Gastrocnemius medialis (tissue), 4 donors: ENCODE results near the gene RPL13A. TPM values are rescaled to one million over a fixed set of nuclear protein-coding genes. Genes with fewer than 3 reads are reported as not detected.

Experiments
- ATAC-seq, 2 donors: fragments of 150-250 bp; one replicate each; pipeline ENCODE4 v1.9.1; 2016
- DNase-seq, 2 donors: peaks; one replicate each; pipeline ENCODE4 v3.0.0-alpha.2; 2019
- H3K27ac ChIP-seq, 4 donors: fragments of 200-600 bp; sonication (generic); 1 replicate in 1 of 4; 2 replicates in 3 of 4; pipeline ENCODE4 v1.5.1; 2016 to 2018; ENCODE audit warnings: mild to moderate bottlenecking in 2 of 4, moderate library complexity in 1 of 4
- H3K27me3 ChIP-seq, 3 donors: fragments of 200-600 bp; sonication (generic) in 2 of 3; 1 replicate in 1 of 3; 2 replicates in 2 of 3; pipeline versions ENCODE4 v1.5.1 to v1.6.0; 2016 to 2019; ENCODE audit warnings: mild to moderate bottlenecking in 1 of 3, moderate library complexity in 1 of 3
- H3K36me3 ChIP-seq, 2 donors: fragments of 200-600 bp; sonication (generic) in 1 of 2; one replicate each; pipeline ENCODE4 v1.5.1; 2017 to 2018
- H3K4me1 ChIP-seq, 2 donors: fragments of 200-600 bp; sonication (generic) in 1 of 2; one replicate each; pipeline ENCODE4 v1.5.1; 2016 to 2017; ENCODE audit warnings: mild to moderate bottlenecking in 2 of 2
- H3K4me3 ChIP-seq, 4 donors: fragments of 200-600 bp; sonication (generic) in 3 of 4; 1 replicate in 1 of 4; 2 replicates in 3 of 4; pipeline ENCODE4 v1.5.1; 2016 to 2019; ENCODE audit warnings: mild to moderate bottlenecking in 2 of 4
- H3K9me3 ChIP-seq, 3 donors: fragments of 200-600 bp; sonication (generic) in 2 of 3; 1 replicate in 1 of 3; 2 replicates in 2 of 3; pipeline ENCODE4 v1.5.1; 2016 to 2019
- CTCF ChIP-seq, 5 experiments: fragments of 450-650 bp in 3 of 5; fragments of 200-600 bp in 2 of 5; sonication (generic) in 2 of 5; IDR thresholded peaks in 4 of 5; conservative IDR thresholded peaks in 1 of 5; 1 replicate in 4 of 5; 2 replicates in 1 of 5; pipeline ENCODE4 v1.5.1; 2016 to 2019; ENCODE audit warnings: antibody characterized with exemption in 5 of 5, mild to moderate bottlenecking in 3 of 5, moderate library complexity in 3 of 5
- POLR2A ChIP-seq, 2 donors: fragments of 450-650 bp; IDR thresholded peaks; one replicate each; pipeline ENCODE4 v1.6.1; 2017; ENCODE audit warnings: antibody characterized with exemption in 2 of 2, mild to moderate bottlenecking in 2 of 2, moderate library complexity in 2 of 2
- in situ Hi-C, 4 donors: fragments of 200-750 bp; cut with MboI; loops; one replicate each; pipeline versions ENCODE4 v1.15.0 to v1.8.0; 2017; ENCODE audit warnings: low sequenced_read_pairs in 4 of 4
- intact Hi-C: fragments of 100-400 bp; cut with DNase I; formaldehyde crosslinking; loops from one replicate; pipeline ENCODE4 v1.15.1; 2023; ENCODE audit warnings: low total_unique reads
- total RNA-seq, 4 donors: library from RNA; depleted of rRNA; stranded (reverse); fragments of >200 nt; gene quantifications; one replicate each; pipeline versions ENCODE4 v1.1.0 to v1.2.3, GENCODE V29; 2016

The RPL13A gene
- total RNA-seq, 4 donors from 2014 or later, result 1,565 to 2,260 (median 1,899) TPM

DNA sequence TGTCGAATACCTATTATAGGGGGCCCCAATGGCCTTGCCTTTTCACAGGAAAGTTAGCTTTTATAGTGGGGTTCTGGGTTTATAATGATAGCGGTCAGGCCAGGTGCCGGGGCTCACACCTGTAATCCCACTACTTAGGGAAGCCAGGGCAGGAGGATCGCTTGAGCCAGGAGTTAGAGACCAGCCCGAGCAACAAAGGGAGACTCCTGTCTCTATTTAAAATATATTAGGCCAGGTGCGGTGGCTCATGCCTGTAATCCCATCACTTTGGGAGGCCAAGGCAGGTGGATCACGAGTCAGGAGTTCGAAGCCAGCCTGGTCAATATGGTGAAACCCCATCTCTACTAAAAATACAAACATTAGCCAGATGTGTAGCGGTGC lies 16.2 kb downstream of the RPL13A start:
- in situ Hi-C loops (no loop called here), intact Hi-C loops (no loop called here)
- peaks cover 10 to 13% of the 10 kb centered on the region in 2 donors for H3K4me1 ChIP-seq
- H3K9me3 ChIP-seq, result no peaks in the 10 kb centered on the region
- TF ChIP-seq CTCF (IDR thresholded peaks at IDR 0.05 in 4 of 5, conservative IDR thresholded peaks at IDR 0.05 in 1 of 5) (no peak), POLR2A (IDR thresholded peaks at IDR 0.05) (no peak)
- no peak overlapping the region for H3K4me3 ChIP-seq
- peak overlapping the region; percentile 20 to 74 (median 49) for H3K27ac ChIP-seq
- H3K27me3 ChIP-seq, result no peaks in the 10 kb centered on the region
- no peak for ATAC-seq
- DNase-seq, result no peak
- H3K36me3 ChIP-seq, result peaks cover 0 to 15% of the 10 kb centered on the region in 2 donors

- no peak overlapping the region for H3K27ac ChIP-seq
- intact Hi-C loops, result loop anchor here (1.0 kb wide), 3 partner anchors 41 to 166 kb away; no protein-coding TSS in a partner anchor
These were observed 19.2 kb downstream of the RPL13A start for GRCh38 chr19:49506575-49507105.

GRCh38 chr19:49507803-49508494 lies 20.5 kb downstream of the RPL13A start:
- no peak overlapping the region for H3K27ac ChIP-seq
- ATAC-seq (no peak), DNase-seq (no peak)
- H3K4me3 ChIP-seq, result no peak overlapping the region
- in situ Hi-C loops, result loop anchor here in 3 of 4 donors (5.0 kb wide), 2 partner anchors 39 to 169 kb away; partner anchors contain the start of gene PRMT1 (in 1 of the 3)
- intact Hi-C loops, result no loop called here
- H3K27me3 ChIP-seq, result no peaks in the 10 kb centered on the region
- H3K4me1 ChIP-seq, result peaks cover 5 to 19% of the 10 kb centered on the region in 2 donors
- no peaks in the 10 kb centered on the region for H3K36me3 ChIP-seq
- TF ChIP-seq POLR2A (IDR thresholded peaks at IDR 0.05) (no peak), CTCF (IDR thresholded peaks at IDR 0.05 in 4 of 5, conservative IDR thresholded peaks at IDR 0.05 in 1 of 5) (no peak)
- H3K9me3 ChIP-seq, result no peaks in the 10 kb centered on the region

More at GRCh38 chr19:49506575-49507105, 19.2 kb downstream of the RPL13A start:
- Histone ChIP-seq H3K9me3 (no peaks in the 10 kb centered on the region), H3K4me3 (no peak overlapping the region), H3K4me1 (peaks cover 5 to 7% of the 10 kb centered on the region in 2 donors), H3K36me3 (no peaks in the 10 kb centered on the region), H3K27me3 (no peaks in the 10 kb centered on the region)
- DNase-seq (peak in 1 of 2 donors; percentile 50), ATAC-seq (peak; percentile 25 to 71)
- in situ Hi-C loops, result loop anchor here in 3 of 4 donors (5.0 kb wide), 2 partner anchors 41 to 171 kb away; partner anchors contain the start of gene PRMT1 (in 1 of the 3)
- TF ChIP-seq CTCF (IDR thresholded peaks at IDR 0.05 in 4 of 5, conservative IDR thresholded peaks at IDR 0.05 in 1 of 5) (peak; percentile 72 to 93 (median 81)), POLR2A (IDR thresholded peaks at IDR 0.05) (no peak)

DNA sequence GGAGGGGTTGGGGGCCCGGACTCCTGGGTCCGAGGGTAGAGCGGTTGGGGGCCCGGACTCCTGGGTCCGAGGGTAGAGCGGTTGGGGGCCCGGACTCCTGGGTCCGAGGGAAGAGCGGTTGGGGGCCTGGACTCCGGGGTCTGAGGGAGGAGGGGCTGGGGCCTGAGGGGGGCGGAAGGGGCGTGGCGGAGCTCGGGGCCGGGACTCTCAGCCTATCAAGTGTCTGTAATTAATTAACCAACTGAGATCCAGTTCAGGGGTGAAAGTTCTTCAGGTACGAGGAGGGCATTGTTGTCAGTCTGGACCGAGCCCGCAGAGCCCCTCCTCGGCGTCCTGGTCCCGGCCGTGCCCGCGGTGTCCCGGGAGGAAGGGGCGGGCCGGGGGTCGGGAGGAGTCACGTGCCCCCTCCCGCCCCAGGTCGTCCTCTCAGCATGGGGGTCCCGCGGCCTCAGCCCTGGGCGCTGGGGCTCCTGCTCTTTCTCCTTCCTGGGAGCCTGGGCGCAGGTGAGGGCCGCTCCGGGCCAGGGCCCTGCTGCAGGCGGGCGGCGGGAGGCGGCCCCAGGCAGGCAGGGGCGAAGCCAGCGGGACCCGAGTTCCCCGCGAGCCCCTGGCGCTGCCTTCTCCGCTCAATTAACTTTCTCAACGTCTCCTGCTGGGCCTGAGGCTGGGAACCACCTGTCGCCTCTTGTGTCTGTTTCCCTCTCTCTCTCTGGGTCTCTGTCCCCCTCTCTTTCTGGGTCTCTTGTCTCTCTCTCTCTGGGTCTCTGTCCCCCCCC lies 25.8 kb downstream of the RPL13A start:
- ATAC-seq (peak; percentile 61 to 71), DNase-seq (peak in 1 of 2 donors; percentile 38)
- in situ Hi-C loops, result no loop called here
- H3K4me3 ChIP-seq, result peak overlapping the region; percentile 73 to 86 (median 84)
- H3K9me3 ChIP-seq, result no peaks in the 10 kb centered on the region
- H3K27me3 ChIP-seq, result no peaks in the 10 kb centered on the region
- no peak for TF ChIP-seq POLR2A (IDR thresholded peaks at IDR 0.05)
- TF ChIP-seq CTCF (IDR thresholded peaks at IDR 0.05 in 4 of 5, conservative IDR thresholded peaks at IDR 0.05 in 1 of 5), result no peak
- H3K4me1 ChIP-seq, result peaks cover 9 to 23% of the 10 kb centered on the region in 2 donors
- intact Hi-C loops, result no loop called here
- no peaks in the 10 kb centered on the region for H3K36me3 ChIP-seq
- H3K27ac ChIP-seq, result peak overlapping the region; percentile 87 to 91 (median 88)
